Activated B cell treated with CpG ODN at 0.5 μM for 24 hours (primary cell): ENCODE measurements around the gene ARVCF. TPM values are rescaled to one million over a fixed set of nuclear protein-coding genes. Genes with fewer than 3 reads are reported as not detected.
A peak's percentile ranks its signal among the peaks of the same experiment; 100 is the strongest.

Experiments
- ATAC-seq: fragments of 200-7000 bp; cut with Tn5 transposase; one replicate; pipeline ENCODE4 v1.10.0; 2021; ENCODE audit warnings: low read depth, mild to moderate bottlenecking, moderate library complexity
- CTCF ChIA-PET: fragments of 350-600 bp; sonication (Branson Sonifier 250); formaldehyde crosslinking; loops from one replicate; lab custom pipeline; 2021; ENCODE audit warnings: antibody characterized with exemption; lab: Charles Lee
- POLR2A ChIA-PET: fragments of 350-600 bp; sonication (Branson Sonifier 250); formaldehyde crosslinking; loops from one replicate; lab custom pipeline; 2021; ENCODE audit warnings: antibody characterized with exemption; lab: Charles Lee
- DNase-seq: peaks from one replicate; pipeline ENCODE4 v3.0.0; 2022
- H3K27ac Mint-ChIP-seq: one replicate; pipeline ENCODE4 v1.8.0; 2020; ENCODE audit warnings: mixed read lengths
- H3K27me3 Mint-ChIP-seq: one replicate; pipeline ENCODE4 v1.8.0; 2021; ENCODE audit warnings: mixed read lengths
- H3K36me3 Mint-ChIP-seq: one replicate; pipeline ENCODE4 v1.8.0; 2021; ENCODE audit warnings: low read depth, mixed read lengths
- H3K4me1 Mint-ChIP-seq: one replicate; pipeline ENCODE4 v1.8.0; 2021; ENCODE audit warnings: mixed read lengths
- H3K4me3 Mint-ChIP-seq: one replicate; pipeline ENCODE4 v1.8.0; 2020; ENCODE audit warnings: mild to moderate bottlenecking, mixed read lengths
- H3K9me3 Mint-ChIP-seq: one replicate; pipeline ENCODE4 v1.8.0; 2020; ENCODE audit warnings: mixed read lengths
- intact Hi-C: fragments of 100-400 bp; cut with micrococcal nuclease; formaldehyde crosslinking; loops from one replicate; pipeline ENCODE4 v1.15.1; 2024
- total RNA-seq: library from RNA; stranded (reverse); gene quantifications from 2 replicates; pipeline ENCODE4 v1.2.3, GENCODE V29; 2022
- TF ChIP-seq, protein P1 (sequence below): fragments of 200-600 bp; IDR thresholded peaks from one replicate; pipeline ENCODE4 v1.8.0; 2022; ENCODE audit warnings: antibody characterized with exemption, mild to moderate bottlenecking

ARVCF gene
- total RNA-seq, 1 donor from 2014 or later = 6.5 TPM

DNA sequence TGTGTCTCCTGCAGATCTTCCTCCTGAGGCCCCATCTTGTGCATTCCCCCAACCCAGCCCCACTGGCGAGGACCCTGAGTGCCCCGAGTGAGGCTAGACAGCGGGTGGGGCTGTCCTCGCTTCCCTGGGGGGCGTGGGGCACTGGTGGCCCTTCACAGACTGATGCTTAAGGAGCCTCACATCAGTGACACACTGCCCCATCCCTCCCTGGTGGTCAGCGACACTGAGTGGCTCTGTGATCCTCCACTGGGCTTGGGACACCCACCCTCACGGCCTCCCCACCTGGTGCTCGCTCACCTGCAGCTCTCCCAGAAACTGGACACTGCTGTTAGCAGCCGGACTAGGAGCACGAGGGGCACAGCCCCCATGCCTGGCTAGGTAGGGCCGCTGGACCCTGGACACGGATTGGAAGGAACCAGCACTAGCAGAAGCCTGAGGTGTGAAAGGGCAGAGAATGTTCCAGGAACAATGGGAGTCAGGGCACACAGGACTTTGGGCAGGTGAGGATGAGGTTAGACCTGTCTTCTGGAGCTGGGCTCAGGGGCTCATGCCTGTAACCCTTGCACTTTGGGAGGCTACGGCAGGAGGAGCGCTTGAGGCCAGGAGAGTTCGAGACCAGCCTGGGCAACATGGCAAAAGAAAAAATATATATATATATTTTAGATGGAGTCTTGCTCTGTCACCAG is 51.8 kb downstream of the ARVCF start:
- TF ChIP-seq, protein P1, sequence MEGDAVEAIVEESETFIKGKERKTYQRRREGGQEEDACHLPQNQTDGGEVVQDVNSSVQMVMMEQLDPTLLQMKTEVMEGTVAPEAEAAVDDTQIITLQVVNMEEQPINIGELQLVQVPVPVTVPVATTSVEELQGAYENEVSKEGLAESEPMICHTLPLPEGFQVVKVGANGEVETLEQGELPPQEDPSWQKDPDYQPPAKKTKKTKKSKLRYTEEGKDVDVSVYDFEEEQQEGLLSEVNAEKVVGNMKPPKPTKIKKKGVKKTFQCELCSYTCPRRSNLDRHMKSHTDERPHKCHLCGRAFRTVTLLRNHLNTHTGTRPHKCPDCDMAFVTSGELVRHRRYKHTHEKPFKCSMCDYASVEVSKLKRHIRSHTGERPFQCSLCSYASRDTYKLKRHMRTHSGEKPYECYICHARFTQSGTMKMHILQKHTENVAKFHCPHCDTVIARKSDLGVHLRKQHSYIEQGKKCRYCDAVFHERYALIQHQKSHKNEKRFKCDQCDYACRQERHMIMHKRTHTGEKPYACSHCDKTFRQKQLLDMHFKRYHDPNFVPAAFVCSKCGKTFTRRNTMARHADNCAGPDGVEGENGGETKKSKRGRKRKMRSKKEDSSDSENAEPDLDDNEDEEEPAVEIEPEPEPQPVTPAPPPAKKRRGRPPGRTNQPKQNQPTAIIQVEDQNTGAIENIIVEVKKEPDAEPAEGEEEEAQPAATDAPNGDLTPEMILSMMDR = no peak
- intact Hi-C loops = no loop called here
- H3K27me3 Mint-ChIP-seq = no peaks in the 10 kb centered on the region
- peaks cover 4% of the 10 kb centered on the region for H3K4me1 Mint-ChIP-seq
- H3K27ac Mint-ChIP-seq = no peak overlapping the region
- no peak for DNase-seq
- peaks cover 32% of the 10 kb centered on the region for H3K36me3 Mint-ChIP-seq
- CTCF ChIA-PET = no interaction called here
- H3K4me3 Mint-ChIP-seq = no peak overlapping the region
- no peak for ATAC-seq
- POLR2A ChIA-PET = interaction anchor here (0.6 kb wide), 1 partner anchor 863 kb away, joined by 3 read pairs; no protein-coding TSS in a partner anchor
- no peaks in the 10 kb centered on the region for H3K9me3 Mint-ChIP-seq

DNA sequence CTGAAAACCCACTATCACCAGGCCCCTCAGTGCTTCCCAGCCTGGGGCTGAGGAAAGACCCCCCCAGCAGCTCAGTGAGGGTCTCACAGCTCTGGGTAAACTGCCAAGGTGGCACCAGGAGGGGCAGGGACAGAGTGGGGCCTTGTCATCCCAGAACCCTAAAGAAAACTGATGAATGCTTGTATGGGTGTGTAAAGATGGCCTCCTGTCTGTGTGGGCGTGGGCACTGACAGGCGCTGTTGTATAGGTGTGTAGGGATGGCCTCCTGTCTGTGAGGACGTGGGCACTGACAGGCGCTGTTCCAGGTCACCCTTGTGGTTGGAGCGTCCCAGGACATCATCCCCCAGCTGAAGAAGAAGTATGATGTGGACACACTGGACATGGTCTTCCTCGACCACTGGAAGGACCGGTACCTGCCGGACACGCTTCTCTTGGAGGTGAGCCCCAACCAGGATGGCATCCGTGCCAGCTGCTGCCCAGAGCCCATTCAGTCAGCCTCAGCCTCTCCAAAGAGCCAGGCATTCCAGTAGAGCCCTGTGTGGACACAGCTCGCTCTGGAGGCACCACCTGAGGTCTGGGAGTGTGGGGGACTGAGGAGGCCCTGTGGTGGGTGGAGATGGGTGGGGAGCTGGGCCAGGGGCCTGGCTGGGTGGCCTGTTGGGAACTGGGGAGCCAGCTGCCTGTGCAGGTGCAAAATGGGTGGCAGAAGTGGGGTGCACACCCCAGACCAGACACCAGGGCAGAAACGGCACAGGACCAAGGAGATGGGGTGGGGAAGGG is 52.6 kb downstream of the ARVCF start:
- ChIA-PET CTCF (no interaction called here), POLR2A (no interaction called here)
- ATAC-seq = no peak
- Mint-ChIP-seq H3K4me3 (no peak overlapping the region), H3K9me3 (no peaks in the 10 kb centered on the region), H3K4me1 (peaks cover 8% of the 10 kb centered on the region), H3K36me3 (peaks cover 31% of the 10 kb centered on the region), H3K27ac (no peak overlapping the region), H3K27me3 (no peaks in the 10 kb centered on the region)
- TF ChIP-seq, protein P1 = no peak
- intact Hi-C loops = no loop called here
- DNase-seq = no peak

DNA sequence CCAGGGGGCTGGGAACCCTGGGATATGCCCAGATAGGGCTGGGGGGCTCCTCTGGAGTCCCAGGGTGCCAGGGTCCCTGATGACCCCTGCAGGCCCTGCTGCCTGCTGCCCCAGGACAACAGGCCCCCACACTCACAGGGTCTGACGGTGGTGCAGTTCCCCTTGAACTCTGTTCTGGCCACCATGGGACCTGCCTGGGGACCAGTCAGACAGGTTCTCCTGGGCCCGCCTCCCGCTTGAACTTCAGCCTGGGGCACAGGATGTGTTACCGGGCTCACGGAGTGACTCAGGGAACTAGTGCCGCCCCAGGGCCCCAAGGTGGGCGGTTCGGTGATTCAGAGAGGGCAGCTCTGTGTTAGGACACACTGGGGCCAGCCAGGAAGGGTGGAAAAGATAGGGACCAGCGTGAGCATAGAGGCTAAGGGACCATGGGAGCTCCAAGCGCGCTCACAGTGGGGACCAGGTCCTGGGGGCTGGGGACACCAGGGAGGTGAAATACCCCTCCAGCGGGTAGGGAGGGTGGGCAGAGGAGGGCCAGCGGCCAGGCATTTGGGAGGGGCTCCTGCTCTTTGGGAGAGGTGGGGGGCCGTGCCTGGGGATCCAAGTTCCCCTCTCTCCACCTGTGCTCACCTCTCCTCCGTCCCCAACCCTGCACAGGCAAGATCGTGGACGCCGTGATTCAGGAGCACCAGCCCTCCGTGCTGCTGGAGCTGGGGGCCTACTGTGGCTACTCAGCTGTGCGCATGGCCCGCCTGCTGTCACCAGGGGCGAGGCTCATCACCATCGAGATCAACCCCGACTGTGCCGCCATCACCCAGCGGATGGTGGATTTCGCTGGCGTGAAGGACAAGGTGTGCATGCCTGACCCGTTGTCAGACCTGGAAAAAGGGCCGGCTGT is 53.5 kb downstream of the ARVCF start:
- Mint-ChIP-seq H3K4me3 (no peak overlapping the region), H3K27ac (no peak overlapping the region), H3K36me3 (peaks cover 26% of the 10 kb centered on the region), H3K27me3 (no peaks in the 10 kb centered on the region), H3K9me3 (no peaks in the 10 kb centered on the region), H3K4me1 (peaks cover 11% of the 10 kb centered on the region)
- intact Hi-C loops = no loop called here
- DNase-seq = no peak
- ChIA-PET POLR2A (interaction anchor here (0.7 kb wide), 1 partner anchor 15 kb away, joined by 5 read pairs; no protein-coding TSS in a partner anchor), CTCF (no interaction called here)
- no peak for ATAC-seq
- TF ChIP-seq, protein P1 = no peak

DNA sequence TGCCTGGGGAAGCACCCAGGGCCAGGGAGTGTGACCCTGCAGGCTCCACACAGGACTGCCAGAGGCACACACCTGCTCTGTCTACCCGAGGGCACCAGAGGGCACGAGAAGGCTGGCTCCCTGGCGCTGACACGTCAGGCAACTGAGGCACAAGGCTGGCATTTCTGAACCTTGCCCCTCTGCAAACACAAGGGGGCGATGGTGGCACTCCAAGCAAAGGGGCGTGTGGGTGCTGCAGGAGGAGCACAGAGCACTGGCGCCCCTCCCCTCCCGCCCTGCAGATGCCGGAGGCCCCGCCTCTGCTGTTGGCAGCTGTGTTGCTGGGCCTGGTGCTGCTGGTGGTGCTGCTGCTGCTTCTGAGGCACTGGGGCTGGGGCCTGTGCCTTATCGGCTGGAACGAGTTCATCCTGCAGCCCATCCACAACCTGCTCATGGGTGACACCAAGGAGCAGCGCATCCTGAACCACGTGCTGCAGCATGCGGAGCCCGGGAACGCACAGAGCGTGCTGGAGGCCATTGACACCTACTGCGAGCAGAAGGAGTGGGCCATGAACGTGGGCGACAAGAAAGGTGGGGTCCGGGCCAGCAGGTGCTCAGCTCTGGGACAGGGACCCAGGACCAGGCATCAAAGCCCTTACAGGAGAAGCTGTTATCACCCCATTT is 54.2 kb downstream of the ARVCF start:
- Mint-ChIP-seq H3K9me3 (no peaks in the 10 kb centered on the region), H3K27ac (no peak overlapping the region), H3K4me3 (no peak overlapping the region), H3K27me3 (no peaks in the 10 kb centered on the region), H3K4me1 (peaks cover 11% of the 10 kb centered on the region), H3K36me3 (peaks cover 21% of the 10 kb centered on the region)
- ATAC-seq (peak; percentile 85), DNase-seq (no peak)
- intact Hi-C loops = no loop called here
- CTCF ChIA-PET = no interaction called here
- TF ChIP-seq, protein P1 = no peak
- POLR2A ChIA-PET = interaction anchor here (0.7 kb wide), 1 partner anchor 16 kb away, joined by 5 read pairs; no protein-coding TSS in a partner anchor
